H1 (cell line): Measurements from ENCODE around the gene UBIAD1. TPM values are rescaled to one million over a fixed set of nuclear protein-coding genes. Genes with fewer than 3 reads are reported as not detected.

Experiments
- CTCF ChIA-PET: fragments of 300-600 bp; sonication (Branson Sonifier 250); formaldehyde crosslinking; loops from one replicate; lab custom pipeline; 2021; ENCODE audit not compliant: partially characterized antibody; lab: Charles Lee
- POLR2A ChIA-PET: fragments of 300-600 bp; sonication (Branson Sonifier 250); formaldehyde crosslinking; loops from one replicate; lab custom pipeline; 2021; ENCODE audit warnings: inconsistent platforms; ENCODE audit not compliant: partially characterized antibody; lab: Charles Lee
- DNase-seq, 2 experiments: peaks; one replicate each; pipeline versions ENCODE4 v3.0.0 to v3.0.0-alpha.2; 2010 to 2022; ENCODE audit warnings: low spot score in 2 of 2, low read depth in 1 of 2, mixed read lengths in 1 of 2
- FAIRE-seq: peaks from 2 replicates; lab custom pipeline; 2011; peaks lifted over from hg19 to GRCh38; lab: Jason Lieb, UNC
- H2AFZ ChIP-seq: 2 replicates; pipeline ENCODE4 v1.8.1; 2012; ENCODE audit warnings: low read length, inconsistent platforms
- H2AK5ac ChIP-seq: 2 replicates; pipeline ENCODE4 v1.6.1; 2013; ENCODE audit warnings: low read depth, low read length
- H2BK120ac ChIP-seq: replicated peaks from 2 replicates; pipeline ENCODE3; 2013; ENCODE audit warnings: low read depth, low read length, inconsistent platforms
- H2BK12ac ChIP-seq: 2 replicates; pipeline ENCODE4 v1.6.1; 2013; ENCODE audit warnings: low read depth, low read length
- H2BK15ac ChIP-seq: 2 replicates; pipeline ENCODE4 v1.6.1; 2013; ENCODE audit warnings: low read length
- H2BK20ac ChIP-seq: 2 replicates; pipeline ENCODE4 v1.6.1; 2013; ENCODE audit warnings: low read length
- H2BK5ac ChIP-seq: 2 replicates; pipeline ENCODE4 v1.6.1; 2013; ENCODE audit warnings: low read depth, low read length
- H3K14ac ChIP-seq: 2 replicates; pipeline ENCODE4 v1.6.1; 2013; ENCODE audit warnings: inconsistent platforms; ENCODE audit not compliant: insufficient read length
- H3K18ac ChIP-seq: 2 replicates; pipeline ENCODE4 v1.6.1; 2013; ENCODE audit warnings: low read length; ENCODE audit errors: extremely low read depth
- H3K23ac ChIP-seq: 2 replicates; pipeline ENCODE4 v1.6.1; 2013; ENCODE audit warnings: inconsistent platforms; ENCODE audit not compliant: insufficient read length
- H3K23me2 ChIP-seq: 2 replicates; pipeline ENCODE4 v1.6.1; 2013; ENCODE audit warnings: low read depth, low read length
- H3K27ac ChIP-seq: 2 replicates; pipeline ENCODE4 v1.6.1; 2011; ENCODE audit warnings: low read depth, low read length, inconsistent platforms
- H3K27me3 ChIP-seq, 4 experiments: replicated peaks in 1 of 4; 1 replicate in 1 of 4; 2 replicates in 3 of 4; pipeline versions ENCODE4 v1.6.1 to v1.8.1; 2011 to 2013; ENCODE audit warnings: low read length in 3 of 4, mild to moderate bottlenecking in 3 of 4, inconsistent platforms in 2 of 4, mixed read lengths in 2 of 4, moderate library complexity in 1 of 4; ENCODE audit not compliant: control insufficient read depth in 3 of 4, insufficient read depth in 3 of 4; ENCODE audit errors: extremely low read depth in 1 of 4
- H3K36me3 ChIP-seq, 4 experiments: 2 replicates each; pipeline versions ENCODE4 v1.6.1 to v1.8.1; 2011 to 2013; ENCODE audit warnings: mild to moderate bottlenecking in 4 of 4, low read length in 3 of 4, moderate library complexity in 2 of 4, control low read depth in 1 of 4, inconsistent platforms in 1 of 4; ENCODE audit not compliant: insufficient read depth in 4 of 4, control insufficient read depth in 2 of 4
- H3K4ac ChIP-seq: replicated peaks from 2 replicates; pipeline ENCODE3; 2013; ENCODE audit warnings: low read length, low read depth, mixed read lengths, inconsistent platforms; ENCODE audit not compliant: insufficient read length
- H3K4me1 ChIP-seq, 4 experiments: replicated peaks in 1 of 4; 1 replicate in 1 of 4; 2 replicates in 3 of 4; pipeline versions ENCODE4 v1.6.1 to v1.8.1; 2011 to 2013; ENCODE audit warnings: low read length in 3 of 4, inconsistent platforms in 2 of 4, mixed read lengths in 1 of 4; ENCODE audit not compliant: insufficient read depth in 4 of 4, control insufficient read depth in 3 of 4
- H3K4me2 ChIP-seq, 2 experiments: 2 replicates each; pipeline versions ENCODE4 v1.6.1 to v1.8.1; 2011 to 2013; ENCODE audit warnings: low read depth in 2 of 2, low read length in 2 of 2, control low read depth in 1 of 2, inconsistent platforms in 1 of 2, mild to moderate bottlenecking in 1 of 2; ENCODE audit not compliant: insufficient read depth in 1 of 2
- H3K4me3 ChIP-seq, 4 experiments: fragments of 200-600, 300-600 bp in 1 of 4; sonication (generic), shearing (Covaris generic), sonication (Bioruptor Twin) in 1 of 4; 2 replicates each; pipeline versions ENCODE4 v1.5.1 to v1.8.1; 2011 to 2016; ENCODE audit warnings: low read length in 4 of 4, low read depth in 3 of 4, control low read depth in 2 of 4, inconsistent platforms in 2 of 4, mild to moderate bottlenecking in 2 of 4, mixed read lengths in 1 of 4, moderate library complexity in 1 of 4; ENCODE audit not compliant: insufficient read depth in 2 of 4; ENCODE audit errors: extremely low read depth in 1 of 4
- H3K56ac ChIP-seq: replicated peaks from 2 replicates; pipeline ENCODE3; 2013; ENCODE audit warnings: low read depth, mild to moderate bottlenecking, mixed read lengths, low read length, inconsistent platforms; ENCODE audit not compliant: insufficient read length
- H3K79me1 ChIP-seq: 2 replicates; pipeline ENCODE4 v1.6.1; 2013; ENCODE audit warnings: low read depth, low read length, control low read depth
- H3K79me2 ChIP-seq, 2 experiments: 2 replicates each; pipeline versions ENCODE4 v1.6.1 to v1.8.1; 2012 to 2013; ENCODE audit warnings: low read length in 2 of 2, mild to moderate bottlenecking in 2 of 2, inconsistent platforms in 1 of 2; ENCODE audit not compliant: insufficient read depth in 2 of 2, control insufficient read depth in 1 of 2
- H3K9ac ChIP-seq, 4 experiments: replicated peaks in 1 of 4; 1 replicate in 1 of 4; 2 replicates in 3 of 4; pipeline versions ENCODE4 v1.6.1 to v1.8.1; 2011 to 2013; ENCODE audit warnings: low read depth in 3 of 4, low read length in 3 of 4, control low read depth in 2 of 4, mild to moderate bottlenecking in 2 of 4, moderate library complexity in 2 of 4, inconsistent platforms in 1 of 4; ENCODE audit errors: extremely low read depth in 1 of 4
- H3K9me3 ChIP-seq, 2 experiments: 2 replicates each; pipeline versions ENCODE4 v1.6.1 to v1.8.1; 2012 to 2013; ENCODE audit warnings: mild to moderate bottlenecking in 2 of 2, moderate library complexity in 2 of 2, control low read depth in 1 of 2, inconsistent platforms in 1 of 2, low read depth in 1 of 2, low read length in 1 of 2, mixed read lengths in 1 of 2; ENCODE audit not compliant: insufficient read depth in 2 of 2
- H4K20me1 ChIP-seq, 2 experiments: replicated peaks in 1 of 2; 2 replicates each; pipeline versions ENCODE3 to v1.8.1; 2011 to 2013; ENCODE audit warnings: inconsistent platforms in 2 of 2, low read length in 2 of 2, mild to moderate bottlenecking in 1 of 2; ENCODE audit not compliant: insufficient read depth in 2 of 2, control insufficient read depth in 1 of 2
- H4K5ac ChIP-seq: 2 replicates; pipeline ENCODE4 v1.6.1; 2013; ENCODE audit warnings: low read length, low read depth, mixed read lengths, inconsistent platforms; ENCODE audit not compliant: insufficient read length
- H4K8ac ChIP-seq: 2 replicates; pipeline ENCODE4 v1.8.0; 2013; ENCODE audit warnings: mild to moderate bottlenecking, moderate library complexity, low read length, inconsistent platforms; ENCODE audit not compliant: insufficient read depth; ENCODE audit errors: extremely low read depth
- H4K91ac ChIP-seq: replicated peaks from 2 replicates; pipeline ENCODE3; 2013; ENCODE audit warnings: low read length, mixed read lengths, inconsistent platforms; ENCODE audit not compliant: insufficient read length
- CBX5 ChIP-seq: fragments of 300-800, 300-1000 bp; sonication (generic); IDR thresholded peaks from 2 replicates; pipeline ENCODE4 v1.7.1; 2016; ENCODE audit warnings: antibody characterized with exemption, low read length, low read depth
- CEBPB ChIP-seq: IDR thresholded peaks from 2 replicates; pipeline ENCODE4 v1.6.1; 2012; ENCODE audit warnings: low read depth, low read length
- CTCF ChIP-seq, 3 experiments: IDR thresholded peaks; 1 replicate in 2 of 3; 2 replicates in 1 of 3; pipeline versions ENCODE4 v1.5.1 to v1.6.1; 2011; ENCODE audit warnings: low read length in 3 of 3, mild to moderate bottlenecking in 3 of 3, inconsistent platforms in 2 of 3, low read depth in 1 of 3, moderate library complexity in 1 of 3; ENCODE audit not compliant: insufficient read depth in 1 of 3; ENCODE audit errors: control extremely low read depth in 1 of 3
- FOSL1 ChIP-seq: IDR thresholded peaks from 2 replicates; pipeline ENCODE4 v1.6.1; 2011; ENCODE audit warnings: mild to moderate bottlenecking, low read depth, low read length, moderate library complexity; ENCODE audit not compliant: insufficient read depth
- GTF2F1 ChIP-seq: IDR thresholded peaks from 2 replicates; pipeline ENCODE4 v1.6.1; 2012; ENCODE audit warnings: low read depth, low read length, improper control_type of control experiment, borderline replicate concordance
- HDAC6 ChIP-seq: IDR thresholded peaks from one replicate; pipeline ENCODE4 v1.7.1; 2012; ENCODE audit warnings: low read depth, mild to moderate bottlenecking, inconsistent platforms, low read length, moderate library complexity
- KDM1A ChIP-seq: fragments of 200-600, 300-600 bp; sonication (generic); IDR thresholded peaks from 2 replicates; pipeline ENCODE4 v1.7.1; 2016; ENCODE audit warnings: mild to moderate bottlenecking, low read length, borderline replicate concordance
- NANOG ChIP-seq: IDR thresholded peaks from 2 replicates; pipeline ENCODE4 v1.6.1; 2011; ENCODE audit warnings: low read length, low read depth, mild to moderate bottlenecking, inconsistent platforms; ENCODE audit not compliant: insufficient read depth, poor library complexity, severe bottlenecking
- POU5F1 ChIP-seq: IDR thresholded peaks from 2 replicates; pipeline ENCODE4 v1.6.1; 2011; ENCODE audit warnings: low read depth, mild to moderate bottlenecking, low read length, moderate library complexity
- RXRA ChIP-seq: IDR thresholded peaks from 2 replicates; pipeline ENCODE4 v1.6.1; 2011; ENCODE audit warnings: low read depth, mild to moderate bottlenecking, low read length, moderate library complexity; ENCODE audit not compliant: insufficient read depth
- SP1 ChIP-seq: IDR thresholded peaks from 2 replicates; pipeline ENCODE4 v1.6.1; 2011; ENCODE audit warnings: low read depth, low read length
- WGBS, 2 experiments: shearing (Covaris generic) in 1 of 2; methylation state at CpG; one replicate each; pipeline versions ENCODE4 v1.1.6 to v1.1.7; 2013 to 2015; ENCODE audit warnings: low lambda C conversion rate in 2 of 2, mixed read lengths in 2 of 2, inconsistent platforms in 1 of 2, low coverage in 1 of 2, missing lambda C conversion rate in 1 of 2; ENCODE audit not compliant: insufficient replicate concordance in 2 of 2, insufficient coverage in 1 of 2, insufficient read length in 1 of 2; ENCODE audit errors: extremely low coverage in 1 of 2, missing lambda C conversion rate in 1 of 2; 5-methylcytosine and 5-hydroxymethylcytosine counted together
- polyA plus RNA-seq, 7 experiments: library from polyadenylated mRNA; depleted of rRNA in 3 of 7; stranded (reverse) in 5 of 7; unstranded in 2 of 7; fragments of >200 nt in 5 of 7; fragments of 200-250 nt in 2 of 7; gene quantifications; 1 replicate in 5 of 7; 2 replicates in 1 of 7; 4 replicates in 1 of 7; pipeline versions ENCODE4 v1.2.1 to v1.2.3, GENCODE V29; 2011 to 2013; ENCODE audit warnings: missing spikeins in 2 of 7, mixed read lengths in 2 of 7
- total RNA-seq: library from RNA; stranded (reverse); fragmentation: NEBNext Ultra II Directional; extraction: Animal tissue kit (Norgen Biotek cat#: 25700); gene quantifications from 2 replicates; pipeline ENCODE4 v1.2.1, GENCODE V29; 2021

Gene UBIAD1
- total and polyA plus RNA-seq, 2 of the 8 experiments (the other 6 are each of a cell fraction or from before 2014, with no cell fraction given), result 23.4 to 26.6 TPM

- DNase-seq, result no peak
- H2BK12ac ChIP-seq, result no peak overlapping the region; the same call in 1 of the 2 replicates
- no peak overlapping the region for H3K27ac ChIP-seq
- no peak overlapping the region for H3K4ac ChIP-seq
- H3K14ac ChIP-seq, result no peak overlapping the region
- H3K18ac ChIP-seq, result no peak overlapping the region
- peaks cover 22% of the 10 kb centered on the region for H3K79me1 ChIP-seq
- no peak overlapping the region for H2BK120ac ChIP-seq
- no peak overlapping the region for H2AK5ac ChIP-seq
- no peak overlapping the region for H3K56ac ChIP-seq
- no peak overlapping the region for H4K5ac ChIP-seq
- H2AFZ ChIP-seq, result no peak overlapping the region
- H2BK5ac ChIP-seq, result 0 out of 2 replicates have a peak overlapping the region, but pooled peaks have one; percentile 98
- no peaks in the 10 kb centered on the region for H3K9me3 ChIP-seq
- no peak overlapping the region for H3K4me3 ChIP-seq
- WGBS, 2 experiments, result 84% methylated on average over 6 of the region's 6 CpGs; no CpG with 5 or more reads in 1 of the 2 experiments
- H3K79me2 ChIP-seq, result peaks cover 6 to 47% of the 10 kb centered on the region in 2 experiments; a peak in 3 of 4 replicates
- peaks cover 0 to 2% of the 10 kb centered on the region in 2 experiments for H4K20me1 ChIP-seq
- no peak overlapping the region; a peak in 1 of 7 replicates for H3K9ac ChIP-seq
- H3K4me2 ChIP-seq, result no peak overlapping the region; a peak in 1 of 4 replicates
- POLR2A ChIA-PET, result interaction anchor here (0.9 to 2.4 kb wide), 2 partner anchors 12 to 24 kb away, joined by 3 to 13 read pairs; partner anchors contain the start of gene UBIAD1
- FAIRE-seq, result no peak
- H4K8ac ChIP-seq, result no peak overlapping the region
- peaks cover 9 to 28% (median 22%) of the 10 kb centered on the region in 4 experiments for H3K4me1 ChIP-seq
- H2BK15ac ChIP-seq, result no peak overlapping the region
- H3K23me2 ChIP-seq, result no peaks in the 10 kb centered on the region; the same call in 1 of the 2 replicates
- no peak overlapping the region for H2BK20ac ChIP-seq
- H3K27me3 ChIP-seq, result no peaks in the 10 kb centered on the region
- CTCF ChIA-PET, result interaction anchor here (1.0 kb wide), 1 partner anchor 358 kb away, joined by 3 read pairs; no protein-coding TSS in a partner anchor
- no peak overlapping the region for H4K91ac ChIP-seq
- H3K23ac ChIP-seq, result no peak overlapping the region
- H3K36me3 ChIP-seq, result peaks cover 0 to 8% (median 1%) of the 10 kb centered on the region in 4 experiments; a peak in 4 of 8 replicates
- TF ChIP-seq RXRA (no peak), FOSL1 (no peak), GTF2F1 (no peak), CTCF (IDR thresholded peaks at IDR 0.05; ENCODE audit: control extremely low read depth in 1 of 3, insufficient read depth in 1 of 3, low read depth in 1 of 3, low read length in 3 of 3) (no peak), HDAC6 (no peak), CEBPB (no peak), NANOG (no peak), SP1 (no peak), POU5F1 (no peak), KDM1A (no peak), CBX5 (no peak)
Measured at GRCh38 chr1:11284784-11285183, 11.8 kb downstream of the UBIAD1 start.
